ENCODE measurements around the gene DACH1.
A peak's percentile ranks its signal among the peaks of the same experiment; 100 is the strongest.
"Not testable (repeated sequence)": the region's sequence is repeated elsewhere in the genome, so short reads cannot be mapped to it uniquely, and the experiment has no call there.

DACH1 gene

DNA sequence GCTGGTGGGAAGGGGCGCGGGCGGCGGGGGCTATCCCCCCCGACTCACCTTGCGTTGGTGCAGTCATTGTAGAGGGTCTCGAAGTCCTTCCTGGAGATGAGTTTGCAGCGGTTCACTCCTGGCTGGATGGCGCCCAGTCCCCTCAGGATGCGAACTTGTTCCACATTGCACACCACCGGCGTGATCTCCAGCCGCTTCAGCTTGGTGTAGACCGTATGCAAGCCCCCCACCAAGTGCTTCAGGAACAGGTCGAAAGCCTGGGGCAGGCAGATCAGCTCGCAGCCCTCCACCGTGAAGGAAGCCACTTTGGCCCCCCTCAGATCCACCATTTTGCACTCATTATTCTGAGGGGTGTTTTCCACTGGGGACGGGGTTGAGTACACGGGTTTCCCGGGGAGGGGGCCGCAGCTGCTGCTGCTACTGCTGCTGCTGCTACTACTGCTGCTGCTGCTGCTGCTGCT, 1.1 kb downstream of the DACH1 start:
- no peak for DNase-seq

DNA sequence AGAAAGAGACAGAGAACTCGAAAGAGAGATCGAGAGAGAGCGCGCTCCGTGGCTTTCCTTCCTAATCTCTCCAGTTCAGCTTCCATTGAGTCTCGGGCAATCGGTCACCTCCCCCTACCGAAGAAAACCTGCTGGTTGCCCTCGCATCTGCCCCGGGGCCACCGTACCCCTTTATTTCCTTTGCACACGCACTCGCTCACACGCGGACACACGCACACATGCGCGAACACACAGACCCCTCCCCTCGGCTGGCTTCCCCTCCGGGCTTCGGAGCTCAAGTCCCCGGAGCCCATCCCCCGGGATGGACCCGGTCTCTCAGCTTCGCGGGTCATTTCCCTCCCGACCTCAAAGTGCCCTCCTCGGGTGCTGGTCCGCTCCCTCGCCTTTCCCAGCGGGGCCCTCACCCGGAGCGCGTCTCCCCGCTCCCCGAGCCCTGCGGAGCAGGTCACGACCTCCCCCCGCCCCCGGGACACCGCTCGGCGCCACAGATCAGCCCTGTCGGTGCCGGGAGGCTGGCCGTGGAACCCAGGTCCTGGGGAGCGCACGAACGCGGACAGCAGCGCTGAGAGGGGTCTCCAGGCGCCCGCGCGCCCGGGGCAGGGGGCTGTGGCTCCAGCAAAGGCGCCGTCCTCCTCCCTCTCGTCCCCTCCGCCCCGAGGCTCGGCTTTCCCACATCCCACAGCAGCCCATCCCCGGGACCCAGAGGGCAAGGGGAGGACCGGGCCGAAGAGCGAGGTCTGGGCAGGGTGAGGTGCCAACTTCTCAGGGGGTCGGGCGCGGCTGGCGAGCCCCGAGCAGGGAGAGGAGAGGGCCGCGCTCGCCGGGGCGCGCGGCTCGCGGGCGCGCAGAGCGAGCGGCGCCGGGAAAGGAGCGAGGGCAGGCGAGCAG, 1.8 kb downstream of the DACH1 start:
- DNase-seq = peak; percentile 13

DNA sequence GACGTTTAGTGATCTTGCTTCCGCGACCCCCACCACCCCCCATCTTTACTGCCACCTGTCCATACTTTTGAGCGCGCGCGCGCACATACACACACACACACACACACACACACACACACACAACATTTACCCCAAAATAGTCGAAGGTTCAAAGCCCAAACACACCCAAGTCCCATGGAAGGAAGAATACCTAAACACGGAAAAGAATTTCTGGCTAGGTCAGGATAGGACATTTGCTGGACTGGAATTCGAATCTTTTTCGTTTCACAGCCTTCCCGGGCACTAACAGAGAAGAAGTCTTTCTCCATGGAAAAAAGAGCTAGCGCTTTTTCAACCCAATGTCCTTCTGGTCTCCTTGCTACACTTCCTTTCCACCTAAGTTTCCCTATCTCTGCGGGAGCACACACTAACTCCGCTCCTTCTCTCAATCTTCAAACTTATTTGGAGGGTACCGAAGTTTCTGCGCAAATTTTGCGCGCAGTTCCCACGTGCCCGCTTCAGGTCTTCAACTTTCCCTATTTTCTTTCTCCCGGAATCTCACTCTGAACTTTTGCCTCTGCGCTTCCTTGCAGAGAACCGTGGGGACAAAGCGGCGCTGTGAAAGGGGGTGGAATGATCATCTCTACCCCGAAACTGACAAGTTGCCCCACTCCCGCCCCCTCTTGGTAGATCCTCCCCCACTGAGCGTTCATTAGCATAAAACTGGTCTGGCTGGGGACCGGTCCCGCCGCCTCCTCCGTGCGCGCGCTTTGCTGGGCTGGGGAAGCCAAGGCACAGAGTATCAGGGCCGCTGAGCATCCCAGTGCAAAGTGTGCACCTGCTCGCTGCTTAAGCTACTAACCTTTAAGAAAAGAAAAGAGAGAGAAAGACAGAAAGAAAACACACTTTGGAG, 2.7 kb downstream of the DACH1 start:
- no peak for DNase-seq

DNA sequence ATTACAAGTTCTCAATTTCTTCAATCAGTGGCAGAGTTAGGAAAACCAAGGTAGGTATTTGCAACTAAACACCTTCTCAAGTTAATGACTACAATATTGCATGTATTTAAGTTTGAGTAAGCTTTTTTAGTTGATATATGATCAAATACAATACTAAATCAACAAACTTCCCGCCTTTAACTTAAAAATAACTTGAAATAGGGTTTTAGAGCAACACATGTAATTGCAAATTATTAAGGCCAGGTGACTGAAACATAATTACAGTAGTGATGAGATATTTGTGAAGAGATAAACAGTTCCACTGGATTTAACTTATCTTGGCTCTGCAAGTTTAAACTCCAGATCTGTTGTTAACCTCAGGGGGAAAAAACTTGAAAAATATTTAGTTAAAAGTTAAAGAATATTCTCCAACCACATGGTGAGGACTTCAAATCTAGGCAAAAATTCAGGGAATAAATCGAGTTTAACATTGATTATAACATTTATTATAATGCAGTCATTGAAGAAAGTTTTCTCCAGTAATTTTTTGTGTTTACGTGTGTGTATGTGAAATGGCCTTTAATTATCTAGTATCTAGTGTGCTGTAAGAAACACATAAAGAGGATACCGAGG, 3.6 kb downstream of the DACH1 start:
- no peak for DNase-seq

DNA sequence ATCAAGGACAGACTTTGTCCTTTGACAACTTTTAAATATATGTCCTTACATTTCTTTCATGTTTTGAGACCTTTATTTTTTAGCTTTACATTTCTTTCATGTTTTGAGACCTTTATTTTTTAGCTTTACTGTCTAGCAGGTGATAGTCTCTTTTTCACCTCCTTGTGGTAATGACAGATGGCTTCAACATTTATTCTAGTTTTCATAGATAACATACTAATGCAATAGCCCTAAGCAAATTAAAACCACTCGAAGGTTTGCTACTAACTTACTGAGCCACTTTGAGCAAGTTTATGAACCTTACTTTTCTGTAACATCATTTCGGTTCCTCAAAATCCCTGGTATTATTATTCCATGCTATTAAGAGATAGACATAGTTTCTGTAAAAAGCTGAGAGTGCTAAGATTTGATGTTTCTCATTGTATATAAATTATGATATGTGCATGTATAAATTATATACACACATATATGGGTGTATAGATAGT, 4.5 kb downstream of the DACH1 start:
- no peak for DNase-seq

DNA sequence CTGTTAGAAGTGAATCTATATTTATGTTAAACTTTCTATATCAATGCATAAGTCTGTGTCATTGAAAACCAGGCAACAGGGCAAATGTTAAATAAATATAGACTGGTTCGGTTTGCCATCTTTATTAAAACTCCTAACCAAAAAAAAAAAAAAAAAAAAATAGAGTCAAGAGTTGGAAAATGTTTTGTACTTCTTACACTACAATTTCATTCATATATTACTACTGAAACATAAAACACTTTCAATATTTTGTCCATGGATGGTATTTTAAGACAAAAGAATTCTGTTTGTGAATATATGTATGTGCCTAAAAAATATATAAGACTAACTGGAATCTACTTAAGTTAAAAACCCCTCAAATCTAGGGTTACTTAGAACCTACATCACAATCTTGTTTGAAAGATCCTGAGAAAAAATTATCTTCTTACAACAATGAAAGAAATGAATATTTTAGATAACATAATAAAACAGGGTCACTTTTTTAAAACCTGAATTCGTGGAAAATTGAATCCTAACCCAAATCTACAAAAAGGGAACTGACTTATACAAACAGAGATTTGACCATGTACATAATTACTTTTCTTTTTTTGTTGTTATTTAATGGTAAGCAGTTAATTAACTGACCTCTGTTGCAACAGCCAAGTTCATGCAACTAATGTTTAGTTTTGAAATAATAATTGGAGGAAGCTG, 5.1 kb downstream of the DACH1 start:
- DNase-seq = no peak

DNA sequence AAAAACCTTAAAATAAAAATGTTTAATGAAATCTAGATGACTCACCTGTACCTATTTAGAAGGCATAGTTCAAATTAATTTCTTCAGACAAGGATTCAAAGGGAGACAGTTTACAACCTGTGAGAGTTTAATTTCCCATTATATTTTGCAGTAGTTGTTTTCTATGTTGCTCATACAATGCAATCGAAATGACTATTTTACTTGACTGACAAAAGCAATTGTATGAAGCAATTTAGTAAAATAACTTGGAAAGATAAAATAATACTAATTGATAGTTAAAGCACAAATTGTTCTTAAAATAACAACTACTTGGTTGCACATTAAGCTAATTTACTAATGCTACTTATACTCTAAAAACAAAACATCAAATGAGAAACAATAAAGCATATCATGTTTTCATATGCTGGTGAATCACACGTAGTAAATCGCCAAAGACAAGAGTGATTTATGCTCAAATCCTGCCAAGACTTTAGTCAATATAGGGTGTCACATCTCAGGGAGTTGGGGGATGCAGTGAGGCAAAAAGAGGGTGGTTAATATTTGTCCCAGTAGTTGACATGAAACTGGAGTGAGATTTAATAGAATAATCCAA, 6.4 kb downstream of the DACH1 start:
- no peak for DNase-seq

DNA sequence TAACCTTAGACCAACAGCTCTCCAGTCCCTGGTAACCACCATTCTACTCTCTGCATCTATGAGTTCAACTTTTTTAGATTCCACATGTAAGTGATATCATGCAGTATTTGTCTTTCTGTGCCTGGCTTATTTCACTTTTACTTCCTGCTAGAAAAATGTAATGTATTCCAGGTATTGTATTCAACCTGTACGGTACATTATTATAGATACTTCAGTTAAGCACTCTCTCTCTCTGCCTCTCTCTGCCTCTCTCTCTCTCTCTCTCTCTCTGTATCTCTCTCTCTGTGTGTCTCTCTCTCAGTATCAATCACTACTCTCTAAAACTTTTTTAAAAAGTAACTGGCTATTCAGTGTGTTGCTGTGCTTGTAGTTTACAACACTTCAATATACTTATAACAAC, 8.4 kb downstream of the DACH1 start:
- DNase-seq = no peak

DNA sequence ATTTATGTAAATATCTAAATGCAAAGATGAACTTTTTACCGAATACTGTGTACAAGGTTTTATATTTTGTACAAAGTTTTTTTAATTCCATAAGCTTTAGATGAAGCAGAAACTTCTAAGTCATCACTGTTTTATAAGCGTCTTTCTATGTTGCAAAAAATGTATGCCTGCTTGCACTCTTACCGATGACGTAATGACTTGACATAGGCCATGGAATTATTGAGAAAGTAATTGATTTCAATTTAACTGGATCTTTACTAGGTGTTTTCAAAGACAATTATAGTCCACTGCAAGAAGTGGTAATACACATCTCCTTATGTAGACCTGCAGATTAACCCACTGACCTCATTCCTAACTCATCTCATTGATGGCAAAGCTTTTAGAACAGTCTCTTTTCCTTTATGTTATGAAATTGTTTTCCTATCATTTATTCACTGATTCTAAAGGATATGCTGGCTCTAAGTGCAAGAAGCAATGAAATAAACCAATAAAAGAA, 10.4 kb downstream of the DACH1 start:
- no peak for DNase-seq

DNA sequence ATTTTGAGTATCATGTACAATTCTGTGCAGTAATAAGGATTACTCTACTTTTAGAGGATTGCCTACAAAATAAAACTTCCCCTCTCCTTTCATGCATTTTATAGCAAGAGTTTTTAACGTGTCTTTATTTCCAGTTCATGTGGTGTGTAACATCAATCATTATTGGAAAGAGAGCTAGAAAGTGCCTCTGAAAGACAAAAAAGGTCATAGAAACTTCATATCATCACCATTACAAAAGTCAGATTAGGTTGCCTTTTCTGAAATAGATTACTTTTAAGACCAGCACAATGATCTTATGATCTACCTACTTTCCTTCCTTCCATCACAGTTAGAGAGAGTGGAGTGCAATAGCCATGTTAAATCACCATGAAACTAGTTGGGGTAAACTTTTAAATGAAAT, 12.6 kb downstream of the DACH1 start:
- DNase-seq = no peak

DNA sequence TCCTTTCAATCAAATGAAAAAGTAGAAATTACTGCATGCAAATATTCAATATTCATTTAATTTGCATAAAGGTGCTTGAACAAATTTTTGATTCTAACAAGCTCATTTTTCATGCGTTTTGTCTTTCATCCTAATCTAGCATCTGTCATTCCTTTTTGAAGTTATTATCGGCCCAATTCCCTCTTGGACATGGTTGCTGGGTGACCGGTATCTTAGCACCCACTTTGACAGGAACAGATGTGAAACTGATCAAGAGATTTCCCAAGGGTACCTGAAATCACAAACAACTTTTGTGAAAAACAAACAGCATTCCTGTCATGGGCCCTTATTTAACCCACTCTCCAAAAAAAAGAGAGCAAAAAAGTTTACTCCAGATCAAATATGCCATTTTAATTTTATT, 13.3 kb downstream of the DACH1 start:
- DNase-seq = no peak

DNA sequence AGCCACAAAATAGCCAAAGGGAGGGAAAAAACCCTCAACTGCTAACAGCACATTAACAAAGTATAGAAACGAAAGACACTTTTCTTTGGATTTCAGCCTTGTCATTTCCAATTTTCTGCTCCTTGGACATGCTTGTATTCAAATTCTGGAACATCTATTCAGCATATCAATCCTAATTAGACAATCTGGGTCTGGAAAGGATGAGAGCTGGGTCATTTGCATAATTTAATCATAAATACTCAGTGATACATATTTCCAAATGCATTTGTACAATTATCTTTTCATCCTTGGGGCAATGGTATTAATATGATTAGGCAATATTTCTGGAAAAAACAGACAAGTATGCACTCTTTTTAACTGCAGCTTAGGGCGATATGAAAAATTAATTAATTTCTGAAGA, 14.3 kb downstream of the DACH1 start:
- no peak for DNase-seq

DNA sequence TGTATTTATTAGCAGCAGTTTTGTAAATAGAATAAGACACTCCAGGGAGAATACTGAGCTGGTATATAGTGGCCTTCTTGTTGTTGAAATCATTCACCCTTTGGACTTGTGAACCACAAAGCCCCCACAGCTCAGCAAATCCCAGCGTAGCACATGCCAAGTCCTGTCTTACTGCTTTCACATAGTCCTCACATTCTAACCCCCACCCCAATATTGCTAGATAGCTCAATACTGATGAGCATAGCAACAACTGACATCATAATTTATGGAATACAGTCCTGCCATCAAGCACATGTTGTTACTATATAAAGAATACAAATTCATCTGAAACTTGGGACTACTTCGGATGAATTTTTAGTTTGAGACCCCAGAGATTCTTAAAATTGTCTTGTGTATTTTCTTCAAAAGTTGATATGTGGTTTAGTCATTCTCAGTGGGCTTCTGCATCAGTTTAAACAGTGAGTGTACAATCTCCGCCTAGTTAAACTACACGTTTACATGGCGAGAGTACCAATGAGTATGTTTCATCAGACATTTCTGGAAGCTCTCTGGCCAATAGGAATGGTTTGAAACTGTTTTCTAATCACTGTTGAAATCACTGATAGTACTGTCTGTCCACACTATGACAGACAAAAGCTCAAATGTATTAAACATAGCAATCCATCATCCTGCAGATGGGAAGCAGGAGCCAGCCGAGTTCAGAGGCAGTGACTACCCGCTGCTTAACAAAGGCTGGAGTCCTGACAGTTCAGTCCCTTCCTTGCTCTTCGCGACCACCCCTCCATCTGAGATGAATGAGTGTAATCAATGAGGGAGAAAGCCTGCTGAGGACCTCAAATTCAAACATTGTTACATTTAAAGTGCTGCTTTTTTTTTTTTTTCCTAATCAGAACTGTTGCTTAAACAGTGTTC, 15.2 kb downstream of the DACH1 start:
- DNase-seq = no peak

DNA sequence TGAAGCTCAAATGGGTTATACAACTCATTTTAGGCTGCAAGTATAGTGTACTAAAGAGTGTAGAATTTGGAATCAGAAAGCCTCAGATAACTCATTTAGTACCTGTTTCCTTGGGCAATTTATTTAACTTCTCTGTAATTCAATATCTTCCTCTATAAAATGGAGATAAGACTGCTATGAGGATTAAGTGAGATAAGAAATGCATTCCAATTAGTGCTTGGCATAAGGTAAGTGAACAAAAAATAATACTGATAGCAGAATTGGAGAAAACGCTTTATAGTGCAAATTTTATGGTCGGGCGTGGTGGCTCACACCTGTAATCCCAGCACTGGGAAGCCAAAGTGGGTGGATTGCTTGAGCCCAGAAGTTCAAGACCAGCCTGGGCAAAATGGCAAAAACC, 25.0 kb downstream of the DACH1 start:
- no peak for DNase-seq

DNA sequence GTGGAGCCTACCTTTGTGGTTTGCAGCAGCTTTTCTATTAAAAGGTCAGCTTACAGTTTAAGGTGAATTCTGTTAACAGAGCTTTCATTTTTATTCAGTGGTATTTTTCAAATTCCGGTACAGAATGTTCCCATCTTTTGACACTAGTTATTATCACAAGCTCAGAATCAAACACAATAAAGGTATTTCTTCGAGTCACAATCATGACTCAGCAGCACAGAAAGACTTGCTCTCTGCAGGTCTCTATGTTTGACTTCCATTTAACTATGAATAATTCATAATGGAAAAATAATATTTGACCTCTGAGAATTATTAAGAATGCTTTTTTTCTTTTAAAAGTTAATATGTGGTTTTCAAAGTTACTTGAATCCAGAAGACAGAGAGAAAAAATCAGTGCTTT, 28.2 kb downstream of the DACH1 start:
- DNase-seq = no peak

DNA sequence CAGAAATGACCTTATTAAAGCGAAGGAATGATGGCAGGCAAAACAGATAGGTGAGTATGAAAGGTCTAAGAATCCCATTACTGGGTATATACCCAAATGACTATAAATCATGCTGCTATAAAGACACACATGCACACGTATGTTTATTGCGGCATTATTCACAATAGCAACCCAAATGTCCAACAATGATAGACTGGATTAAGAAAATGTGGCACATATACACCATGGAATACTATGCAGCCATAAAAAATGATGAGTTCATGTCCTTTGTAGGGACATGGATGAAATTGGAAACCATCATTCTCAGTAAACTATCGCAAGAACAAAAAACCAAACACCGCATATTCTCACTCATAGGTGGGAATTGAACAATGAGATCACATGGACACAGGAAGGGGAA, 29.4 kb downstream of the DACH1 start:
- DNase-seq = not testable (repeated sequence)

DNA sequence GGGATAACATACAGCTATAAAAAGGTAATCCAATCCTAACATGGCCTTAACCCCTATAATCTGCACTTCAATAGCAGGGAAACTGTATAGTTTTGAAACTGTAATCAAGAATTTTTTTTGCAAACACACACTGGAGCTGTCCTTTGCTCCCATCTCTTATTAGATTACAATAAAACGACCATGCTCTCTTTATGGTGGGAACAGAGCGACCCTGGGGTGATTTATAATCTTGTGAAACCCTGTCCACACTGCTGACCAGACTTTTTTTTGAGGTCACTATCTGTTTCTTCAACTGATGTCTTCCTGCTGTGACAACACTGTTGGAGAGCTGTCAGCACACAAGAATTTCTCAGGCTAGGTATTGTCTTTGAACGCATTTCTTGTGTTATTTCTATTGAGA, 35.3 kb downstream of the DACH1 start:
- no peak for DNase-seq

DNA sequence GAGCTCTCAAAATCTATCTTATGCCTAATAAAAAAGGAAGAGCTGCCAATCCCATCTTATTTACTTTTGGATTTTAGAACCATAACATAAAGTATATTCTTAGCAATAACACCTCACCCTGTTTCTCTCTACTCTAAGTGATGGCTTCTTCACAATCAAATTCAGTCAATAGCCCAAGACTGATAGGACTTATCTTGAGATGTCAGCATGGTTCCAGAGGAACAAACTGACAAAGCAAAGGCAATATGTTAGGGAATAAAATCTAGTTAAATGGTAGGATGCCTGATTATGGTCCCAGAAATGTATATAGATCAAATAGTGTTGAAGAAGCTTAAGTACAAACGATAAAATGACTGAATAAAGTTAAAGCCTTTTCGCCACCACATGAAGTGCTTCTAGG, 36.3 kb downstream of the DACH1 start:
- no peak for DNase-seq

DNA sequence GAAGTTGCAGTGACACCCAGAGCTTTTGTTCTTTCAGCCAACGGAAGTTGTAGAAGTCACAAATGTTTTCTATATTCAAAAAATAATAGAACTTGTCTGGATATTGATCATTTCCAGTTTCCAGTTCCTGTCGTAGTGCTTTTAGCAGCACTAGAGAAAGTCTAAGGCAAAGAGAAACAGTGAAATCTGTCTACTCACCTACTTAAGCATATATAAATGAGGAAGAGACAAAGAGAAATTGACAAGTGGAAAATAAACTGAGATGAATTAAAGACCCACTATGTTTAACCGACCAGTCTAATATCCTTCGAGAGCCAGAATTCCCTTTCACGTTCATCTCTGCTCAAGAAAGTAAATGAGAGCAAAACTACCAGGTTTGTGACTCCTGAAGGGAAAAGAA, 36.7 kb downstream of the DACH1 start:
- DNase-seq = no peak

DNA sequence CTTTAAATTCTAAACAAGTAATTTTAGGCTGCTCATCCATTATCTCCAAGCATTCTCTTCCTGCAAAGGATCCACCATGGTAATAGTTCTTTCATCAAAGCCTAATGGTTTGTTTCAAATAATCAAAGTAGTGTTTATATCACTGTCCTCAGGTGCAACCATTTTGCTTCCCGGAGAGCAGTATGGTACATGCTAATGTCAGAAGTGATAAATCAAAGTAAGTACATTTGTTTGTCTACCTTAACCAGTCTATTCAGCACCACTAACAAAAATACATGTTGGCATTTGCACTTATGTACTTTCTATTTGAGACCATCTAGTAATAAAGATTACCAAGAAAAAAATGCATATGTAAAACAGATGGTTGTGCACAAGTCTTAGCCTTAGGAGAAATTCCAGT, 37.5 kb downstream of the DACH1 start:
- no peak for DNase-seq

DNA sequence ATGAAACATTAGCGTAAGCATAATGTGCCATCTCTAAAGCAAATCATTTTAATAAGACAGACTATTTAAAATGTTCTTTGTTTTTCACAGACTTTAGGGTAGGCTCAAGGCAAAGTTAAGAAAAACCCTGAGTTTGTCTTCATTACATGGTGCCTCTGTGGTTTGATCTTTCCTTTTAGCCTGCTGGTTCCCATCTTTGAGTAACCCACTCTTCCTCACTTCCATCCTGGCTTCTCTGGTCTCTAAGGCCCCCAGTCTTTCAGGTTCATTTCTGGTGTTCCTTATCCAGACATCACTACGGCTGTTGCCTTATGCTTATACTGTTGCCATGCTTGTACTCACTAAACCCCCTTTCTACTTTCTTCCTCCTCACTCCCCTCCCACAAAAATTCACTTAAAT, 38.4 kb downstream of the DACH1 start:
- no peak for DNase-seq
